Measurements from ENCODE around the gene C4orf50. TPM values are rescaled to one million over a fixed set of nuclear protein-coding genes. Genes with fewer than 3 reads are reported as not detected.

C4orf50 gene
- total RNA-seq, 1 experiment from 2014 or later, result 0.17 TPM

GRCh38 chr4:5941601-5942000 is 76.6 kb downstream of the C4orf50 start:
- peaks cover 21 to 30% of the 10 kb centered on the region in 2 experiments for H3K4me1 Mint-ChIP-seq
- no peaks in the 10 kb centered on the region for H3K23me2 ChIP-seq (ENCODE audit: insufficient read length, low read depth, low read length, poor library complexity, severe bottlenecking)
- DNase-seq, result no peak
- H3K36me3 Mint-ChIP-seq (ENCODE audit: insufficient read depth in 1 of 3, low read depth in 3 of 3), result peaks cover under 1 to 5% (median 1%) of the 10 kb centered on the region in 3 experiments; a peak in 2 of 7 replicates
- H3K9me3 Mint-ChIP-seq, result peaks cover 2% of the 10 kb centered on the region in 2 experiments; a peak in 3 of 5 replicates
- TF ChIP-seq CTCF (conservative IDR thresholded peaks at IDR 0.05), result no peak
- H3T11ph ChIP-seq (ENCODE audit: low read length), result no peak overlapping the region
- no peaks in the 10 kb centered on the region for H3K79me2 ChIP-seq (ENCODE audit: insufficient read depth, low read length)
- H4K8ac ChIP-seq (replicated peaks; ENCODE audit: insufficient read length, low read depth, low read length), result no peak overlapping the region
- no peak overlapping the region for H3K14ac ChIP-seq (ENCODE audit: insufficient read depth, low read length)
- H2BK15ac ChIP-seq (ENCODE audit: low read depth, low read length), result no peak overlapping the region
- no peak overlapping the region for H3K4me2 ChIP-seq (ENCODE audit: insufficient read depth, insufficient read length, low read length)
- no peak overlapping the region for H3K18ac ChIP-seq (ENCODE audit: insufficient read length, low read depth, low read length)
- H3K27me3 Mint-ChIP-seq (ENCODE audit: low read depth), result peaks cover 49% of the 10 kb centered on the region
- H3K27ac Mint-ChIP-seq, result no peak overlapping the region
- H3K9ac ChIP-seq (ENCODE audit: extremely low read depth, insufficient read length, low read length), result no peak overlapping the region
- H3K23ac ChIP-seq (ENCODE audit: insufficient read length, low read depth, low read length), result no peak overlapping the region
- H3K4me3 Mint-ChIP-seq, result no peak overlapping the region
- H2BK120ac ChIP-seq (ENCODE audit: low read depth, low read length, poor library complexity, severe bottlenecking), result no peak overlapping the region
- no peaks in the 10 kb centered on the region for H3K9me3 ChIP-seq (ENCODE audit: control insufficient read depth, low read depth, low read length)
- H3K27me3 ChIP-seq (ENCODE audit: insufficient read depth, low read length), result 0 out of 2 replicates have a peak, but pooled peaks cover 3% of the 10 kb centered on the region
- H2BK20ac ChIP-seq (ENCODE audit: low read depth, low read length, poor library complexity, severe bottlenecking), result no peak overlapping the region
- no peak overlapping the region for H2AK5ac ChIP-seq (ENCODE audit: insufficient read length, low read length)
- H4K20me1 ChIP-seq (ENCODE audit: control insufficient read depth, insufficient read depth, insufficient read length), result no peaks in the 10 kb centered on the region
- H2BK5ac ChIP-seq (ENCODE audit: insufficient read length, low read length), result no peak overlapping the region
- H3K27ac ChIP-seq (ENCODE audit: insufficient read length, low read depth, low read length), result no peak overlapping the region
- H3K79me1 ChIP-seq (ENCODE audit: insufficient read depth, low read depth, low read length, poor library complexity, severe bottlenecking), result no peaks in the 10 kb centered on the region
- H2BK12ac ChIP-seq (ENCODE audit: insufficient read length, low read depth, low read length), result no peak overlapping the region
- H3K56ac ChIP-seq (ENCODE audit: insufficient read length, low read depth, low read length), result no peak overlapping the region
- no peak overlapping the region for H4K91ac ChIP-seq (ENCODE audit: insufficient read length, low read depth, low read length)
- H3K4me1 ChIP-seq (ENCODE audit: insufficient read depth, low read length), result no peaks in the 10 kb centered on the region; the same call in 1 of the 2 replicates
- WGBS (ENCODE audit: extremely low coverage, insufficient read length, low lambda C conversion rate), result no CpG with 5 or more reads among the region's 6 CpGs
- H4K5ac ChIP-seq (ENCODE audit: insufficient read length, low read depth, low read length), result no peak overlapping the region
- no peak overlapping the region for H3K4ac ChIP-seq (ENCODE audit: low read depth, low read length)
- H2AFZ ChIP-seq (ENCODE audit: low read length), result no peak overlapping the region

All from H9 (cell line).